Activated T-cell treated with anti-CD3 and anti-CD28 coated beads for 48 hours (primary cell): ENCODE measurements around the gene CD82.

Experiments
- DNase-seq: peaks from one replicate; pipeline ENCODE4 v3.0.0-alpha.2; 2020; ENCODE audit warnings: low read depth

CD82 gene

DNA sequence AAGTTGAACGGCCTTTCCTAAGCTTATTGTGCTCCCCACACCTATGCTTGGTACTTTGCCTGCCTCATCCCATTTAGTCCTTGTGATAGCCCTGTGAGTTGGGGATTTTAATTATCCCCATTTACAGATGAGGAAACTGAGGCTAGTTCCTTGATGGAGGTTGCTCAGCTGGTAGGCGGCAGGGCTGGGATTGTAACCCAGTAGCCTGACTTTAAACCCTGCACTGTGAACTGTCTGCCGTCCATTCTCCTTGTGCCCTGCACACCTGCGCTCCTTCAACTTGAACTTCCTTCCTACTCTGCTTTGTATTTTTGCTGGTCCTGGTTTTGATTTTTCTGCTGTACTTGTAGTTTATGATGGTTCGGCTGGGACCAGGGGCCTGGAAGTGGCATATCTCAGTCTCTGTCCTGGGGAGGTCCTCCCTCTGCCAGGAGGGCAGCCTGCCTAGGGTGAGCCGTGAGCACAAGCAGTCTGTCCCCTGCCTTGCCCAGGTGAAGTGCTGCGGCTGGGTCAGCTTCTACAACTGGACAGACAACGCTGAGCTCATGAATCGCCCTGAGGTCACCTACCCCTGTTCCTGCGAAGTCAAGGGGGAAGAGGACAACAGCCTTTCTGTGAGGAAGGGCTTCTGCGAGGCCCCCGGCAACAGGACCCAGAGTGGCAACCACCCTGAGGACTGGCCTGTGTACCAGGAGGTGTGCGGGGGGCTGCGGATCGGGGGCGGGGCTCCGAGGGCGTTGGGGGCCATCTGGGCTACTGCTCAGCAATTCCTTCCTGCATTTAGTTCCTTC, 52.4 kb downstream of the CD82 start:
- no peak for DNase-seq

DNA sequence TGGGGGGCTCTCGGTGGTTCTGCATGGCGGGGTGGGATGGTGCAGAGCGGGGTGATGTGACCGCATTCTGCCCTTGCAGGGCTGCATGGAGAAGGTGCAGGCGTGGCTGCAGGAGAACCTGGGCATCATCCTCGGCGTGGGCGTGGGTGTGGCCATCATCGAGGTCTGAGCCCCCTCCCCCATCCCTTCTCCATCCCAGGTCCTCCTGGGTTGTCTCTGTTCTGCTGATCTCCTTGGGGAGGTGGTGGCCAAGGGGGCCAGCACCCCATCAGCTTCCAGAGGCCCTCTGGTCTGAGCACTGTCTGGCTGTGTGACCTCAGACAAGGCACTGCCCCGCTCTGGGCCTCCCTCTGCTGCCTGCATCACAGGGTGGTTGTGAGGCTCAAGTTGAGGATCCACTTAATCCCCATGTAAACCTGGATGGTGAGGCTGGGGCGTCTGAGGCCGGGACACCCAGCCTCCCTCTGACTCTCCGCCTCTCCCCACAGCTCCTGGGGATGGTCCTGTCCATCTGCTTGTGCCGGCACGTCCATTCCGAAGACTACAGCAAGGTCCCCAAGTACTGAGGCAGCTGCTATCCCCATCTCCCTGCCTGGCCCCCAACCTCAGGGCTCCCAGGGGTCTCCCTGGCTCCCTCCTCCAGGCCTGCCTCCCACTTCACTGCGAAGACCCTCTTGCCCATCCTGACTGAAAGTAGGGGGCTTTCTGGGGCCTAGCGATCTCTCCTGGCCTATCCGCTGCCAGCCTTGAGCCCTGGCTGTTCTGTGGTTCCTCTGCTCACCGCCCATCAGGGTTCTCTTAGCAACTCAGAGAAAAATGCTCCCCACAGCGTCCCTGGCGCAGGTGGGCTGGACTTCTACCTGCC, 53.3 kb downstream of the CD82 start:
- DNase-seq, result no peak

DNA sequence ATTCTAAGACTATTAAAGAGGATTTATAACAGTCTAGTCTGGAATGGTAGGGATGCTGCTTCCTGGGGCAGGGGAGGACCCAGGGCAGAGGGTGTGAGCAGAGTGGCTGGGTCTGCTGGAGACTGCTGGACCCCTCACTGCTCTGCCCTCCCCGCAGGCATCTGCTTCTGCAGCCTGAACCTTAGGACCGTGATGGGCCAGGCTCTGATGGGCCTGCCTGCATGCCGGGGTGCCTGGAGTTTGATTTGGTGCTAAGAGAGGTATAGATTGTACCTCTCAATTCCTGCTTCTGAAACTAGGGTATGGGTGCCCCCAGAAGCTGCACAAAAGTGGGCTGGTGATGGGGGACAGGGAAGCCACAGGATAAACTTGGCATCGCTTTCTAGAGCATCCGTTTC, 54.9 kb downstream of the CD82 start:
- DNase-seq, result no peak

DNA sequence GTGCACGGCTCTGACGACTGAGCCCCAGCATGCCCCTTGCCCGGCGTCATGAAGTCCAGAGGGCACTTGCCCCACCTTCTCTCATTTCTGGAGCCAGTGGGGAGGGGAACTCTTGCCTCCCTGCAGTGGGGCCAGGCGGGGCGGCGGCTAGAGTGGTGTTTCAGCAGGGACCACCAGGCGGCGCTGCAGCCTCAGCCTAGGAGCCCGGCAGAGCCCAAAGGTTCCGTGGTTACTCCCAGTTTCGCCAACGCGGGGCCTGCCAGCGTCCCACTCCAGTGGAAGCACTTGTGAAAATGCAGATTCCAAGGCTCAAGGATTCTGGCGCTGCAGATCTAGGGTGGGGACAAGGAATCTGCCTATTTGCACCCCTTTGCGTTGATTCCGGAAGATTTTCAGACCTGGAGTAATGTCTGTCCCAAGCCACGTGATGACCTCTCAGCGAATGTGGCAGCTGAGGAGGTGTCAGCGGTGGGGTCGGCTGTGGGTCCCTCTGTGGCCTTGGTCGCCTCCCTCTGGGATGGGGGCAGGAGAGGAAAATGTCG, 55.7 kb downstream of the CD82 start:
- DNase-seq, result peak; percentile 49

DNA sequence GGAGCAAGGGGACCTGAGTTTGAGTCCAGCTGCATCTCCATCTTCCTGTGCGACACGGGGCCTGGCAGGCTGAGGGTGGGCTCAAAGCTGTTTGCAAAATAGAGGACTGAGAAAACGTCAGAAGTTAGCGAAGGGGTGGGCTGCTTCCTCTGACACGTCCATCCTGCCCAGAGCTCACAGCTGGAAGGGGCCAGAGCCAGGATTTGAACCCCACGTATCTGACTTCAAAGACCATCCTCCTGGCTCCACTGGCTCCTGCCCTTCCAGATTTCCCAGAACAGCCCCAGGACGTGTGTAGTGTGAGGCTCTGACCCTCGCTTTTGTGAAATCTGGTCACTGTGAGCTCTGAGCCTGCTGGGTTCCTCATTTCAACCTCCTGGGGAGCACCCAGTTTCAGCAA, 56.3 kb downstream of the CD82 start:
- DNase-seq, result no peak

DNA sequence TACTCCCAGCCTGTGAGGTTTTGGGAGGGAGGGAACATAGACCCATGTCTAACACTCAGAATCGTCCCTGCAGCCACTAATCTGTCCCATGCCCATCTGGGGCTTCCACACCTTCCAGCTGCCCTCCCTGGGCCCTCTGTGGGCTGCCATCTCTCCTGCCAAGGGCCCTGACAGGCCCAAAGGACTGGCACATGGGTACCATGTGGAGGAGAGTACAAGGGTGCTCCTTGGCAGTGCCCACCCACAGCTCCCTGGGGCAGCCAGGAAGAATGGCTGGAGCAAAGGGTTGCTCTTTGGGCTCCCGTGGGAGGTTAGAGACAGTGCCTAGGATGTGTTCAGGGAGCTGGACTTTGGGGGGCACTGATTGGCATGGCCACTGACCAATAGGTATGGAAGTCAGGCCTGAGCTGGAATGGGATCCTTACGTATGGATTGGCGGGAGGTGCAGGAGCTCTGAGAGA, 56.8 kb downstream of the CD82 start:
- no peak for DNase-seq

DNA sequence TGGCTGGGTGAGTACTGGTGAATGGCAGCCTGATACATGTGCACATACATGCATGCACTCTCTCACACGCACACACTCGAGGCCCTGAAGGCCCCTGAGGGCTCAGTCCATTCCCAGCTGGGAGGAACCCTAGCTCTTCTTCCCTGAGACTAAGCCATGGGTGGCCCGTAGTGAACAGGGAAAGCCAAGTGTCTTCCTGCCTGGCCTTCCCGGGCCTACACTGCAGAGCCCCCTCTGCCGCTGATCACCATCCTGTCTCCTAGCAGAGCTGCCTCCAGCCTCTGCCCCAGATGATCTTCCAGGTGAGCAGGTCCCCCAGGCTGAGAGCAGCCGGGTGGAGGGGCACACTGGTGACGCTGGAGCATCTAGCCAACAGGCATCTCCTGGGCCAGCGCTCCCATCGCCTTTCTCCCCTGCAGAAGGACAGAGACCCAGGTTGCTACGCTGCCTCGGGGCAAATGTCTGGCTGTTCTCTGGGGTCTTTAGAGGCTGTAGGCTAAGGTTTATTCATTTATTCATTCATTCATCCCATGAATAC, 57.3 kb downstream of the CD82 start:
- no peak for DNase-seq

DNA sequence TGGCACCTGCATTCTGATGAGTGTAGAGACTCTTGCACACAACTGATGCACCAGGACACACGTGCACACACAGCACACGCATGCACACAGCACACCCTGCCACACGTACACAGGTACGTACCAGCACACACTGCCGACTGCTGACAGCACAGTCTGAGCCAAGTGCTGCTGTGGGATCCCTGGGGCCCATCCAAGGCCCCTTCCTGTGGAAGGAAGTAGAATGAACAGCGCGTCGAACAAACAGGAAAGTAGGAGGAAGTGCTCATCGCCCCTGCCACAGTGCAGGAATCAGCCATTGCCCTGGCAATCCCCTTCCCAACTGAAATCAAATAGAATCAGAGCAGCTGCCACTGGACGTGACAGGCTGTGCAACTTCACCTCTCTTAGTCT, 57.9 kb downstream of the CD82 start:
- DNase-seq, result no peak

DNA sequence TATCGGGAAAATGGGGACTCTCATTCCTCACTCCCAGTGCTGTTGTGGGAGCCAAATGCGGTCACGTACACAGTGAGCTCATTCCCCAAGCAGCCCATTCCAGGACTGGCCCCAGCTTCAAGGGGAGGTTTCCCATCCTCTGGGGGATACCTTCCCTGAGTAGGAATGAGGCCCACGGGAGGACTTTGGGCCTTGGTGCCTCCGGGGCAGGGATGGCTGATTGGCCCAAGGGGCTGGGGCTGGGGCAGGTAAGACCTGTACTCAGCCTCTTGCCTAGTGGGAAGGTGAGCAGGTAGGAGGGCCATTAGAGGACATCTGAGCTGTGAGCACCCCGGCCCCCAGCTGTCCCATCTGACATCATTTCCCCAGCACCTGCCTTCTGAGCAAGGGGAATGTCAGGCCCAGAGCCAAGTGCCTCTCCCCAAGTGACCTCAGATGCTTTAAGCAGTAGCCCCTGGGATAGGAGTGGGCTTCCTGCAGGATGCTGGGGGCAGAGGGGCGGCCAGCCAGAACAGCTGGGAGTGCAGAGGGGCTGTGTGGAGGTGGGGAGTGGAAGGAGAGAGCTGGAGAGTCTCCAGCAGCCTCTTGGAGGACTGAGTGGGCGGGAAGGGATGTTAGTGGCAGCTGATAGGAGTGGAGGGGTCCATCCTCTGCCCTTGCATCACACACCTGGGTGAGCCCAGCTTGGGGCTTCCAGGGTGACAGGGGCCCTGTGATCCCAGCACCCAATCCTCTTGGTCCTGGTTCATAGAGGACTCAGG, 58.4 kb downstream of the CD82 start:
- no peak for DNase-seq

DNA sequence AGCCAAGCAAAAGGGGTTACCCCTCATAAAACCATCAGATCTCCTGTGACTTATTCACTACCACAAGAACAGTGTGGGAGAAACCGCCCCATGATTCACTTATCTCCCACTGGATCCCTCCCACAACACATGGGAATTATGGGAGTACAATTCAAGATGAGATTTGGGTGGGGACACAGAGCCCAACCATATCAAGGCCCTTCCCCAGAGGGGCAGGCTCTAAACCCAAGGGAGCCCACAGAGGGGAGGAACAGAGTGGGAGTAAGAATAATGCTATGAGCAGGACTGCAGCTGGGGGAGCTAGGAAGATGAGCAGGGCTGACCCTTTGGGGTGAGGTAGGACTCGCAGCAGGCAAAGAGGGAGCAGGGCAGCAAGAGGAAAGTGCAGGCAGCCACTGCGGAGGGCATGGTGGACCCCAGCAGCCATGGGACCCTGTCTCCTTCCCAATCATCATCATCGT, 59.3 kb downstream of the CD82 start:
- no peak for DNase-seq

DNA sequence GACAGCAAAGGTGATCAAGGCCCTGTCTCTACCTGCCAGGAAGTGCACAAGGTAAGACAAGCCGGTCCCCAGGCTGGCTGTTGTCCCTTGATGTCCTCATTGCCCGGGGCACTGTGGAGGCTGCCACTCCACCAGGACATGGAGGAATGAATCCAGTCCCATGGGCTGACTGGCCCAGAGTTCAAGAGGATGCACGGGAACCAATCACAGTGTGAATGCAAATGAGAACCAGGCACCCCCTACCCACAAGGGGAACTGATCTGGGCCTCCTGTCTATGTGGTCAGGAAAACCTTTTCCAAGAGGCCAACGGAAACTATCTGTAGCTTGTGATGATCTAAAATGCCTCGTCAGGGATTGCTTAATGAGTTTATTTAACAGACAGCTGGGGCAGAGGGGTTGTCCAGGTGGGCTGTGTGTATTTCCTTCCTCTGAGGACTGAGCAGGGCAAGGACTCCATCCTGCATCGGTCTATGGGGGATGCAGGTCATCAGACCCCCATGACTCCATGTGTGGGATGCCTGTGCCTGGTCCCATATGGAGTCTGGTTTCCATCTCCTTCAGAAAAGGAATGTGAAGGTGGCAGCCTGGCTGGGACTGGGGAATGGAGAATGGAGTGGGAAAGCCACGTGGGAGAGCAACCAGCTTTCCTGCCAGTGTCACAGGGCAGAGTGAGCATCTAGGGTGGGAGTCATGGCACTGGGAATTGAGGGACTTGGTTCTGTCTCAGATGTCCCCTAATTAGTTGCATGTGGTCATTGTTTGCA, 60.5 kb downstream of the CD82 start:
- DNase-seq, result no peak

DNA sequence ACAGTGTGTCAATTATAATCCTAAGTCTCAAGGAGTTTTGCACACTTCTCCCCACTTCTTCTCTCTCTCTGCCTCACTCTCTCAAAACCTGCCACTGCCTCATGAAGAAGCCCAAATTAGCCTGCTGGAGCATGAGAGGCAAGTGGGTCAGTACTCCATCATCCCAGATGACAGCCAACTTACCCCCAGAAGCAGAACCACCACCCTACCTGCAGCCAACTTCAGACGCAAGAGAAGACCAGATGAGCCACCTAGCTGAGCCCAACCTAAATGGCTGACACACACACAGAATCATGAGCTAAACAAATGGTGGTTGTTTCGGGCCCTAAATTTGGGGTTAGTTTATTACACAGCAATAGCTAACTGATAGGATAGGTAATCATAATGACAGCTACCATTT, 61.2 kb downstream of the CD82 start:
- DNase-seq, result no peak

DNA sequence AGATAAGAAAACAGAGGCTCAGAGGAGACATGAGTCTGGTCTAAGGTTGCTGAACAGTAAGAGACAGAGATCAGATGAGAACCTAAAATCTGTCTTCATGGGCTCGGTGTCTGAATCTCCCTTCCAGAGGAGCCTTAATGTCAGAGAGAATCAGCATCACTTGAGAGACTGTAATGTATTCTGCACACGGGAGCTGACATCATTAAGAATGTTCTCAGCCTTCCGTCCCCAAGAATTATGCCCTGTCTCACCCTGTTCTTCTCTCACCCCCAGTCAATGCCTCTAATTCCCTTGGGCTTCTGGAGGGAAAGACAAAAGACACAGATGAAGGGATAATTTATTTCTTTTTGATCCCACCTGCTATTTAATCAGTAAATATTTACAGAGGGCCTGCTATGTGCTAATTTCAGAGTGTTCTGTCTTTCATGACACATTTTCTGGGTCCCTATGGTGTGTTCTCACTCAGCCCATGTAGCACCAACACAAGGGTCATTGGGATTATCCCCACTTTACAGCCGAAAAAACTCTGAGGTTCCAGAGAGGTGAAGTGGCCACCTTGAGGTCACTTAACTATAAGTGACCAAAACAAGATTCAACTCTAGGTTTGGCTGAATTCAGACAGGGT, 61.8 kb downstream of the CD82 start:
- no peak for DNase-seq

DNA sequence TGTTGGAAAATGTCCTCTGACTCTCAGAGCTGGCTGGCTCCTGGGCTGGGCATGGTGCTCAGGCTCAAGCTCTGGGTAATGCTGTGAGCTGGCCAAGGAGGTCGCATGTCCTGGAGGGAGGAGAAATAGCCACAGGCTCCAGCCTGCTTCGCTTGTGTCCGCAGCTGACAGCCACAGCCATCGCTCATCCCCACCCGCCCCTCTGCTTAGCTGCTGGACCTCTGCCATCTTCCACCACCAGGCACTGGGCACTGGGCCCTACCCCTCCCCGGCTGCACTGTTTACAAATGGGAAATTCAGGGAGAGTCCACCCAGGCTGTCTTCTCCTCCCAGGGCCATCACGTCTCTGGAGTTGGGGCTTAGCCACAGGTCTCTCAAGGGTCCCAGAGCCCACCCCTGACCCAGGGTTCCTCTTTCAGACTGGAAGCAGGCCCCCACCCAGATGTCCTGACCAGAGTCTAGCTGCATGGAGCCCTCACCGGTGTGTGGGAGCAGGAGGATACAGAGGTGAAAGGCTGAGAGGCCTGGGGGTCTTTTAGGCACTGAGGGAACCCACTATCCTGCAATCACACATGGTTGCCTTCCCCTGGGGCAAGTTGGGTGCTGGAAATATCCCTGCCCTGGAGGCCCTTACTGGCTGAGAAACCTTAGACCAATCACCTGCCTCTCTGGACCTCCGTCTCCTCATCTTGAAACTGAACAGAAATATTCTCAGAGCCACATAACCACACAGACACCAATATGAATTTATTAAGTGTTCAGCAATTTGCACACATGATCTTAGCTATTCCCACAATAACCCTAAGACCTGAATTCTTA, 62.7 kb downstream of the CD82 start:
- DNase-seq, result no peak

DNA sequence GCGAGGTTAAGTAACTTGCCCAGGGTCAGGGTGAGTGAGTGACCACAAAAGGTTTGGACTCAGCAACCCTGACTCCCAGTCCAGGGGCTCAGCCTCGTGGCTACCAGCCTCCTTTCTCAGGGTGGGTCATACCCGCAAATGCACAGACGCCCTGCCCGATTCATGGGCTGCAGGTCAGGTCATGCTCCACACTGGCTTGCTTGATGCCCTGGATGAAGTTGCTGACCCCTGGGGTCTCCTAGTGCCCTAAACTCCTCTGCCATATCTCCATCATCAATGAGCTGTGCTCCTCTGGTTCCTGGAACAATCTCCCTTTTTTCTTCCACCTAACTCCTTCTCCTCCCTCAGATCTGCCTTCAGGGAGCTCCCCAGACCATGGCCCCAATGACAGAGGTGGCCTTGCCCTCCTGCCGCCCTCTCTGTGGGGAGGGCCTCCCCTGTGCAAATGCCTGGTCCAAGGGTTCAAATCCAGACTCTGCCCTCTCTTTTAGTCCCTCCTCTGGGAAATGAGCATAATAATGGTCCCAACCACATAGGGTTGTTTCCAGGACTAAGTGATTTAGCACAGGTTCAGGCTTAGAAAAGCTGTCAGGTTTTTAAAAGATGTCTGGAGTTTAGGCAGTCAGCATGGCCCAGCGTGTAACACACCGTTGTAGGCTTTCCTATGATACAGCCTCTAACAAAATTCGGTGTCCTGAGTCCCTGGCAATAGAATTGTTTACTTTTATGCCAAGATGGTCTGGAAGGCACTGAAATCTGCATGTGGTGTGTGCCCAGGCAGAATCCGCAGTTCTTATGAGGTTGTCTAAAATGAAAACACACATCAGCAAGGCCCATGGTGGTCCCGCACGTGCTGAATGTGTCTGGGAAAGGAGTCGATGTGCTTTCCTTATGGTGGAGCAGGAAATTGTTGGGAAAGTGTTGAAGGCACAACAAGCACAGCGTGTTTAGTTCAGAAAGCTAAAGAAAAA, 63.6 kb downstream of the CD82 start:
- DNase-seq, result no peak

DNA sequence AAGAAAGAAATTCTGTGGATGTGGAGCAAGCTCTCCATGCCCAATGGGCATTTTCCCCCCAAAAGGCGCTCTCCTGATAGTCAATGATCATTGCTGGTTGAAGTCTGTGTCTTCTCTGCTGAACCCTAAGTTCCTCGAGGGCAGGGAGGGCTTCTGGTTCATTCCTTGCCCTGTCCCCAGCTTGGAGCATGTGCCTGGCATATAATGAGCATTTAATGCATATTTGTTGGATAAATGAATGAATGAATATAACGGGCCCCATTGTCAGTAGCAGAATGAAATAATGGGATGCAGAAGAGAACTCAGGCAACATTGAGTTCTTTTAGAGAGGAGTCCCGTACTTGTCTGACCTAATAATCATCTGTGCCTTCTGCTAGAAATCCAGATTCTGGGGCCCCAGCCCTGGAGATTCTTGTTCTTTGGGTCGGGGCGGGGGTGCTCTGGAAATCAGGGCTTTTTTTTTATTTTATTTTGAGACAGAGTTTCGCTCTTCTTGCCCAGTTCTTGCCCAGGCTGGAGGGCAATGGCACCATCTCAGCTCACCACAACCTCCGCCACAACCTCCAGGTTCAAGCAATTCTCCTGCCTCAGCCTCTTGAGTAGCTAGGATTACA, 64.4 kb downstream of the CD82 start:
- no peak for DNase-seq

DNA sequence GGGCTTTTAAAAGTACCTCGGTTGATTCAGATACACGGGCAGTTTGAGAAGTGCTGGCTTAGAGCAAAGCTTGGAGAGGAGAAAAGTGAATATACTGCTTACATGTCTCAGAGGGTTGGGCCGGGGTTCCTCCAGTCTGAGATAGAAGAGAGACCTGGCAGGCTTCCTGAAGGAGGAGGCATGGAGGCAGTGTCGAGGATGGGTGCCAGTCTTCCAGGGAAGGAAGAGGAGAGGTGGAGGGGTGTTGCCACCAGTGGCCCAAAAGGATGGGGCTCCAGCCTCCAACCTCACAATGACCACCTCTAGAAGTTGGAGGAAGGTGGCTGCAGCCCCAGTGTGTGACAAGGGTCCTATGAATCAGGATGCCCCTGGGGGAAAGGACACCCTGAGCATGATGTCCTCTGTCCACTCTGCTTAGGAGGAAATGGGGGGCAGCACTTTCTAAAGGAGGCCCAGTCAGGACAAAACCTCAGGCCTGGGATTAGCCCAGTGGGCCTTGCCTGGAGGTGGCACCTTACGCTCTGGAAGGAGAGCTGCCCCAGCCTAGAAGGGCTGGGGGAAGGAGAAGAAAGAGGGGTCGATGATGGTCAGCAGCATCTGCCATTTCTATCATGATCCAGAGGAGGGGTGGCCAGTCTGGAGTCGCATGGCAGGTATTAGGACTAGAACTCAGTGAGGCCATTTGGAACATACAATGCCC, 65.2 kb downstream of the CD82 start:
- DNase-seq, result no peak

DNA sequence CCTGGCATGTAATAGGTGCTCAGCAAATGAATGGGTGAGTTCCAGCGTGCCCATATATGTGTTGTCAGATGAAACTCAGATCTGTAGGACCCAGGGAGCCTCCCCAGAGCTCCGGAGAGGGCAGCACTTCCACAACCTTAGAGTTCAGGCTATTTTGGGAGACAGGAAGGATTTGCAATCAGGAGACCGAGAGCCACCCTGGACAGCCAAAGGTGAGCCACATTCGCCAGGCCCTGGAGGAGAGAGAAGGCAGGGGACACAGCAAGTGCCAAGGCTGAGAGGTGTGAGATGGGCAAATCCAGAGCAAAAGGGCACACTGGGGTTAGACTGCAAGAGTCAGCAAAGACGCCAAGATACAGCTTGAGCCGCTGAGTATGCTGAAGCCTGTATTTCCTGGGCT, 66.4 kb downstream of the CD82 start:
- no peak for DNase-seq
